Spleen (tissue), 11 donors: ENCODE results near the gene ODAD3. TPM values are rescaled to one million over a fixed set of nuclear protein-coding genes. Genes with fewer than 3 reads are reported as not detected.
A peak's percentile ranks its signal among the peaks of the same experiment; 100 is the strongest.

ENCODE experiments used
- DNase-seq: peaks from one replicate; pipeline ENCODE4 v3.0.0-alpha.2; 2020
- H3K27ac ChIP-seq, 8 donors: fragments of 200-600 bp; sonication (generic) in 7 of 8; 1 replicate in 4 of 8; 2 replicates in 4 of 8; pipeline versions ENCODE4 v1.5.0 to v1.8.0; 2016 to 2021; ENCODE audit warnings: inconsistent platforms in 4 of 8, mild to moderate bottlenecking in 4 of 8, moderate library complexity in 1 of 8
- H3K27me3 ChIP-seq, 7 donors: fragments of 200-600 bp; sonication (generic) in 6 of 7; replicated peaks in 1 of 7; 1 replicate in 4 of 7; 2 replicates in 3 of 7; pipeline versions ENCODE4 v1.5.0 to v1.8.0; 2016 to 2021; ENCODE audit warnings: inconsistent platforms in 3 of 7, mild to moderate bottlenecking in 1 of 7
- H3K36me3 ChIP-seq, 6 donors: fragments of 200-600 bp; sonication (generic) in 5 of 6; 1 replicate in 4 of 6; 2 replicates in 2 of 6; pipeline versions ENCODE4 v1.5.0 to v1.8.0; 2016 to 2021; ENCODE audit warnings: inconsistent platforms in 2 of 6
- H3K4me1 ChIP-seq, 6 donors: fragments of 200-600 bp; sonication (generic) in 5 of 6; 1 replicate in 3 of 6; 2 replicates in 3 of 6; pipeline versions ENCODE4 v1.5.0 to v1.8.0; 2016 to 2021; ENCODE audit warnings: inconsistent platforms in 3 of 6
- H3K4me3 ChIP-seq, 8 donors: fragments of 200-600 bp; sonication (generic) in 7 of 8; 1 replicate in 4 of 8; 2 replicates in 4 of 8; pipeline versions ENCODE4 v1.5.0 to v1.8.0; 2016 to 2021; ENCODE audit warnings: inconsistent platforms in 4 of 8, mild to moderate bottlenecking in 4 of 8, moderate library complexity in 2 of 8
- H3K9me3 ChIP-seq, 8 donors: fragments of 200-600 bp; sonication (generic) in 7 of 8; 1 replicate in 4 of 8; 2 replicates in 4 of 8; pipeline versions ENCODE4 v1.5.0 to v1.8.0; 2016 to 2021; ENCODE audit warnings: inconsistent platforms in 4 of 8
- CTCF ChIP-seq, 11 experiments: fragments of 200-600 bp in 7 of 11; fragments of 450-650 bp in 4 of 11; sonication (generic) in 4 of 11; IDR thresholded peaks in 8 of 11; conservative IDR thresholded peaks in 3 of 11; 1 replicate in 7 of 11; 2 replicates in 4 of 11; pipeline versions ENCODE4 v1.4.0 to v1.8.0; 2016 to 2021; ENCODE audit warnings: antibody characterized with exemption in 11 of 11, inconsistent platforms in 4 of 11, mild to moderate bottlenecking in 1 of 11
- POLR2A ChIP-seq, 3 donors: fragments of 450-650 bp; IDR thresholded peaks; one replicate each; pipeline ENCODE4 v1.5.1; 2017; ENCODE audit warnings: antibody characterized with exemption in 3 of 3, mild to moderate bottlenecking in 1 of 3
- POLR2AphosphoS5 ChIP-seq, 3 donors: sonication (generic); formaldehyde crosslinking; IDR thresholded peaks; one replicate each; pipeline ENCODE4 v1.5.1; 2017; ENCODE audit warnings: antibody characterized with exemption in 3 of 3
- WGBS, 5 donors: extraction: QIAGEN DNeasy Blood & Tissue Kit in 3 of 5; methylation state at CpG; one replicate each; pipeline versions ENCODE4 v1.1.5 to v1.1.7; 2013 to 2018; 5-methylcytosine and 5-hydroxymethylcytosine counted together
- intact Hi-C: fragments of 100-400 bp; cut with DNase I; formaldehyde crosslinking; loops from one replicate; pipeline ENCODE4 v1.15.0; 2023; ENCODE audit warnings: low total_unique reads
- polyA plus RNA-seq, 3 donors: library from polyadenylated mRNA; stranded (reverse); fragments of 200-250 nt; gene quantifications; one replicate each; pipeline ENCODE4 v1.2.1, GENCODE V29; 2013
- total RNA-seq, 7 donors: library from RNA; depleted of rRNA in 3 of 7; stranded (reverse); fragments of >200 nt in 3 of 7; fragmentation: NEBNext Ultra II Directional in 4 of 7; extraction: Animal tissue kit (Norgen Biotek cat#: 25700) in 4 of 7; gene quantifications; one replicate each; pipeline versions ENCODE4 v1.1.0 to v1.2.1, GENCODE V29; 2016 to 2021
- donor health status: healthy with polysubstance abuse.
- donor health status: DM: no; HTN: no; CAD: no; lungs with moderate emphysema.
- donor health status: DM: no; HTN: no; CAD: no.
- donor health status: Bipolar disorder and iron deficiency.
- donor health status: healthy.
- donor health status: DM: no; HTN: no; CAD: no.
- donor health status: DM: yes; HTN: yes; CAD: no.

ODAD3 gene
- total and polyA plus RNA-seq, 10 donors: 0.23 to 2.3 (median 1.3) TPM

- no peak for DNase-seq
- Histone ChIP-seq H3K9me3 (no peaks in the 10 kb centered on the region), H3K4me3 (peak overlapping the region in 7 of 8 donors; percentile 19 to 71 (median 41)), H3K27ac (peak overlapping the region in 3 of 8 donors; percentile 71 to 86 (median 84)), H3K27me3 (peaks cover 0 to 67% (median 48%) of the 10 kb centered on the region in 7 donors), H3K36me3 (no peaks in the 10 kb centered on the region), H3K4me1 (peaks cover 28 to 54% (median 49%) of the 10 kb centered on the region in 6 donors)
- 4 to 13% (median 9%) methylated on average over 12 to 16 of the region's 16 CpGs for WGBS, 5 donors
- TF ChIP-seq CTCF (IDR thresholded peaks at IDR 0.05 in 8 of 11, conservative IDR thresholded peaks at IDR 0.05 in 3 of 11): no peak
- intact Hi-C loops: no loop called here
Measured at GRCh38 chr19:11418094-11418548, 16.8 kb downstream of the ODAD3 start.

GRCh38 chr19:11416346-11417052 is 18.4 kb downstream of the ODAD3 start:
- peaks cover 0 to 51% (median 33%) of the 10 kb centered on the region in 7 donors for H3K27me3 ChIP-seq
- DNase-seq: no peak
- 90 to 94% (median 93%) methylated on average over 17 of the region's 17 CpGs for WGBS, 5 donors
- H3K36me3 ChIP-seq: no peaks in the 10 kb centered on the region
- no peak overlapping the region for H3K4me3 ChIP-seq
- no peaks in the 10 kb centered on the region for H3K9me3 ChIP-seq
- intact Hi-C loops: no loop called here
- TF ChIP-seq CTCF (IDR thresholded peaks at IDR 0.05 in 8 of 11, conservative IDR thresholded peaks at IDR 0.05 in 3 of 11): no peak
- no peak for TF ChIP-seq POLR2A (IDR thresholded peaks at IDR 0.05)
- TF ChIP-seq POLR2AphosphoS5 (IDR thresholded peaks at IDR 0.05): no peak
- peaks cover 14 to 38% (median 33%) of the 10 kb centered on the region in 6 donors for H3K4me1 ChIP-seq
- no peak overlapping the region for H3K27ac ChIP-seq

- intact Hi-C loops: no loop called here
- Histone ChIP-seq H3K4me3 (no peak overlapping the region), H3K27me3 (peaks cover 0 to 37% (median 14%) of the 10 kb centered on the region in 7 donors), H3K4me1 (peaks cover 4 to 18% (median 14%) of the 10 kb centered on the region in 6 donors), H3K9me3 (no peaks in the 10 kb centered on the region), H3K36me3 (no peaks in the 10 kb centered on the region), H3K27ac (no peak overlapping the region)
- 86 to 97% (median 94%) methylated on average over 2 of the region's 2 CpGs for WGBS, 5 donors
- TF ChIP-seq CTCF (IDR thresholded peaks at IDR 0.05 in 8 of 11, conservative IDR thresholded peaks at IDR 0.05 in 3 of 11): no peak
- no peak for TF ChIP-seq POLR2AphosphoS5 (IDR thresholded peaks at IDR 0.05)
- TF ChIP-seq POLR2A (IDR thresholded peaks at IDR 0.05): no peak
- DNase-seq: no peak
Measured at GRCh38 chr19:11414544-11414943, 20.4 kb downstream of the ODAD3 start.

- no peak overlapping the region for H3K27ac ChIP-seq
- TF ChIP-seq POLR2A (IDR thresholded peaks at IDR 0.05) (no peak), POLR2AphosphoS5 (IDR thresholded peaks at IDR 0.05) (no peak), CTCF (IDR thresholded peaks at IDR 0.05 in 8 of 11, conservative IDR thresholded peaks at IDR 0.05 in 3 of 11) (no peak)
- 75 to 83% (median 79%) methylated on average over 8 of the region's 8 CpGs for WGBS, 5 donors
- no peak for DNase-seq
- H3K4me1 ChIP-seq: peaks cover 0 to 18% (median 11%) of the 10 kb centered on the region in 6 donors
- H3K27me3 ChIP-seq: peaks cover 0 to 35% (median 0%) of the 10 kb centered on the region in 7 donors
- H3K4me3 ChIP-seq: no peak overlapping the region
- H3K9me3 ChIP-seq: no peaks in the 10 kb centered on the region
- no peaks in the 10 kb centered on the region for H3K36me3 ChIP-seq
- intact Hi-C loops: no loop called here
Measured at GRCh38 chr19:11410682-11411081, 24.2 kb downstream of the ODAD3 start.
